ENCODE measurements around the gene CPEB3. TPM values are rescaled to one million over a fixed set of nuclear protein-coding genes. Genes with fewer than 3 reads are reported as not detected.
A peak's percentile ranks its signal among the peaks of the same experiment; 100 is the strongest.

Gene CPEB3
- polyA plus RNA-seq, 3 donors: 0.94 to 1.6 (median 1.3) TPM

- H3K27ac ChIP-seq (ENCODE audit: low read depth, low read length): no peak overlapping the region
- 25 to 61% (median 36%) methylated on average over 4 of the region's 4 CpGs for WGBS, 3 donors
Observed at GRCh38 chr10:92278996-92279696, 11.7 kb downstream of the CPEB3 start.

DNA sequence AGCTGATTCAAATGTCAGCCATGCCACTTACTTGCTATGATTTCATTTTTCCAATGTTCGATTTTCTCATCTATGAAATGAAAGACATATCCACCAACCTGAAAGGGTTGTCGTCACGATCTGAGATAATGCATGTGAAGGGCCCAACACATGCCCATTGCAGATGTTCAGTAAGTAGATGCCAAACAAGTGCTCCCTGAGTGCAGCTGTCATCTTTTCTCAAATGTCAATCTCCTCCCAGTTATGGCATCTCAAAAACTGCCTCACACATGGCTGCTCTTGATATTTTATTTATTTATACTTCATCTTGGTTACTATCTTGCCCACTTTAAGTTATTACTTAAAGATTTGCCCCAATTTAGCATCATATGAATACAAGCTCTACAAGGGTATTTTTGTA lies 16.8 kb downstream of the CPEB3 start:
- WGBS, 3 donors: 93 to 97% (median 95%) methylated on average over 3 of the region's 3 CpGs
- H3K27ac ChIP-seq (ENCODE audit: low read depth, low read length): no peak overlapping the region

GRCh38 chr10:92268748-92269147 lies 22.1 kb downstream of the CPEB3 start:
- WGBS, 3 donors: 73 to 87% (median 81%) methylated on average over 2 of the region's 2 CpGs
- no peak overlapping the region for H3K27ac ChIP-seq (ENCODE audit: low read depth, low read length)

DNA sequence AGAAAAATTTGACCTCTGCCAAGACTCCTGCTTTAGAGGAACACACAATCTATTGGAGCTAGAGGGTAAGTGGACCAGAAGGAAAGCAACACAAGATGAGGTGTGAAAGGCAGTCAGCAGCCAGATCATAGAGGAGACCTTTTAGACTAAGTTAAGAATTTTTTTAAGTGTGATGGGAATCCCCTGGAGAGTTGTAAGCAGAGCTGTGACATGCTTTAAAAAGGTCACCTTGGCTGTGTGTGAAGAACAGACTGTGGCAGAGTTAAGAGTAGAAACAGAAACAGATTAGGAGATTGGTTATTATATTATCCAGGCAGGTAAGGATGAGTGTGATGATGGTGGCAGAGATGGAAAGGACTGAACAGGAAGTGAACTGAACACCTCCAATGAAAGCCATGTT lies 23.5 kb downstream of the CPEB3 start:
- H3K27ac ChIP-seq (ENCODE audit: low read depth, low read length): no peak overlapping the region

DNA sequence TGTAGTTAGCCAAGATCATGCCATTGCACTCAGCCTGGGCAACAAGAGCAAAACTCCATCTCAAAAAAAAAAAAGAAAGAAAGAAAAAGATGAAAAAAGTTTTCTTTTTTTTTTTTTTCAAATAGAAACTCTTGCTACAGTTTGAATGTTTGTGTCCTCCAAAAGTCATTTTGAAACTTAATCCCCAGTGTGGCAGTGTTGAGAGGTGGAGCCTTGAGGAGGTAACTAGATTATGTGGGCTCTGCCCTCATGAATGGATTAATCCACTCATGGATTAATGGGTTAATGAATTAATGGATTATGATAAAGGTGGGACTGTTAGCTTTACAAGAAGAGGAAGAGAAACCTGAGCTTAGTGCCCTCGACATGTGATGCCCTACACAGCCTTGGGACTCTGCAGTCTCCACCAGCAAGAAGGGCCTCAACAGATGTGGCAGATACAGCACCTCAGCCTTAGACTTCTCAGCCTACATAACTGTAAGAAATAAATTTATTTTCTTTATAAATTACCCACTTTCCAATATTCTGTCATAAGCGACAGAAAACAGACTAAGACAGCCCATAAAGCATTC lies 25.1 kb downstream of the CPEB3 start:
- no peak overlapping the region for H3K27ac ChIP-seq (ENCODE audit: low read depth, low read length)
- WGBS, 3 donors: 76 to 80% (median 77%) methylated on average over 2 of the region's 2 CpGs

DNA sequence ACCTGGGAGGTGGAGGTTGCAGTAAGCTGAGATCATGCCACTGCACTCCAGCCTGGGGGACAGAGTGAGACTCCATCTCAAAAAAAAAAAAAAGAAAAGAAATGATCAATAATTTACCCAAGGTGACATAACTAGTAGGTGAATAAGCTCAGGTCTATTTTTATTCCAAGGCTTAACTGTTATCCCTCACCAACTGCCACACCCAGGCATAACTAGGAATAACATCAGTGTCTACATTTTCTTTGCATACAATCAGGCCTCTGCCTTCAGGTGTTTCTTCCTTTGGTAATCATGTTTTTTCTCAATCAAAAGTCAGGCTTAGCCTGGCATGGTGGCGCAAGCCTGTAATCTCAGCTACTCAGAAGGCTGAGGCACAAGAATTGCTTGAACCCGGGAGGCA lies 26.6 kb downstream of the CPEB3 start:
- H3K27ac ChIP-seq (ENCODE audit: low read depth, low read length): no peak overlapping the region
- WGBS, 3 donors: 96 to 100% (median 98%) methylated on average over 2 of the region's 2 CpGs

DNA sequence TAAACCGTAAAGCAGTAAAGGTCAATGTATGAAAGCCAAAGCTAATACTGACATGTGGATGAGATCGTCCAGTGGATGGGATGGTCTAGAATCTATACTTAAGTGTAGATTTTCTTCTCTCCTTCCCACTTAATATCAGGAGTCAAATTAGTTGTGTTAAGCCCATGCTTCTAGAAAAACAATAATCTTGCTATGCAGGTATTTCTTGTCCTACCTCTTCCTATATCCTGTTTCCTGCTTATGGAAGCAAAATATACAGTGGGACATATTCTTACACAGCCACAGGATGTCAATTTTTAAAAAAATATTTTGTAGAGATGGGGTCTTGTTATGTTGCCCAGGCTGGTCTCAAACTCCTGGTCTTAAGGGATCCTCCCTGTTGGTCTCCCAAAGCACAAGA lies 27.5 kb downstream of the CPEB3 start:
- 90 to 96% (median 95%) methylated on average over 2 of the region's 2 CpGs for WGBS, 3 donors
- H3K27ac ChIP-seq (ENCODE audit: low read depth, low read length): no peak overlapping the region

DNA sequence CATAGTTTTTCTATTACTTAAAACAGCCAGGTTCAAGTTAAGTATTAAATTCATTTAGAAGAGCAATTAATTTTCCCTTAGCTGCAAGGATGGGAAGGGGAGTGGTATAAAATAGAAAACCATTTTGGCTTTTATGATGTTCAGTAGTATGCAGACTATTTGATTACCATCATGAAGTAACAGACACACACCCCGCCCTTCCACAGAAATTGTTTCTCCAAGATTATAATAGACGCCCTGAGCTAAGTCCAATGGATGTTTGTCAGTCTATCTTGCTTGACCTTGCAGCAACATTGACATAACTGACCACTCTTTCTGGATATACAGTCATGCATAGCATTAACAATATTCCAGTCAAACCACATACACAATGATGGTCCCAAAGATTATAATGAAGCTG lies 42.3 kb downstream of the CPEB3 start:
- 86 to 95% (median 91%) methylated on average over 2 of the region's 2 CpGs for WGBS, 3 donors
- H3K27ac ChIP-seq (ENCODE audit: low read depth, low read length): no peak overlapping the region

GRCh38 chr10:92244796-92245195 lies 46.1 kb downstream of the CPEB3 start:
- no peak overlapping the region for H3K27ac ChIP-seq (ENCODE audit: low read depth, low read length)
- WGBS, 3 donors: 74 to 92% (median 84%) methylated on average over 2 of the region's 3 CpGs

DNA sequence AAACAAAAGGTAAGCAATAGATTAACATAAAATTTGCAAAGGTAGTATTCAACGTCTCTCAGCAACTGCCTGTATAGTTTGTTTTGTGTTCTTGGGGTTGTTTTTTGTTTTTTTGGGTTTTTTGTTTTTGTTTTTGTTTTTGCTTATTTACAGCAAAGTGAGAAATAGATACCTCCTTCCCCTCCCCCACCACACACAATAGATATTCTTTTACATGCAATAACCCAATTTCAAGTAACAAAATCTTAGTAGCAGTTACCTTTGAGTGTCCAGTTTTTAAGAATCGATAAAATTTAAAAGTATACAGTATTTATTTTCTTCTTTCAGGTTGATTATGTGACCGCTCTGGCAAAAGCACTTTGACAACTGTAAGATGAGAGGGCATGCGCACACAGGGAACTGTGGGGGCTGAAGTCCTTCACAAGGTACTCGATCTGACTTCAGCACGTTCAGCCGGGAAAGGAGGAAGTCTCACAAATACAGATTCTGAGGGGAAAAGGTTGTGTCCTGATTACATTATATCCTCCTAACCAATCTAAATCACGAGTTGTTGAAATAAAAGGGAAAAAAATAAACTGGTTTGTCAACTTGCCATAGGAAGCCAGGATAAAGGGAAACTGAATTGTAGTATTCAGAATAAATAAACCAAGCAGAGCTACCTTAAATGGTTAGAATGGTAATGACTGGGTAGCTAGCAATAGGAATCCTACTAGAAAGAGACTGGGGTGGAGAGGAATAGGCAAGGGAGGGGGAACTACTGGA lies 47.8 kb downstream of the CPEB3 start:
- WGBS, 3 donors: 6 to 18% (median 10%) methylated on average over 8 of the region's 8 CpGs
- H3K27ac ChIP-seq (ENCODE audit: low read depth, low read length): no peak overlapping the region

DNA sequence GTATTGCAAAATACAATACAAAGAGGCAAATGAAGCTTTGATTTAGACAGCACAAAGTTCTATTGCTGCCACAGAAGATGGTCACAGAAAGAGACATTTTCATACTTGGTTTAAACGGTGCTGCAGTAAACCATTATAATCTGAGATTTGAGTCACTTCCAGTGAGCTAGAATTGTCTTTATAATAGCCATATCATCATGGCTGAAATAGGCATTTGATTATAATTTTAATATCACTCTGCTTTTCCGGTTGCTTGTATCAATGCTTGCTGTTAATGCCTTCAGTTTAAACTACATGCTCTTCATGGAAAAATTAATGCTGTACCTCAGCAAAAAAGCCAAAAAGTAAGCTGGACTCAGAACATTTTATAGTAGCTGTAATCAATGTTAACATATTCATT lies 48.5 kb downstream of the CPEB3 start:
- no peak overlapping the region for H3K27ac ChIP-seq (ENCODE audit: low read depth, low read length)
- WGBS, 3 donors: 32 to 66% (median 61%) methylated on average over 2 of the region's 2 CpGs

DNA sequence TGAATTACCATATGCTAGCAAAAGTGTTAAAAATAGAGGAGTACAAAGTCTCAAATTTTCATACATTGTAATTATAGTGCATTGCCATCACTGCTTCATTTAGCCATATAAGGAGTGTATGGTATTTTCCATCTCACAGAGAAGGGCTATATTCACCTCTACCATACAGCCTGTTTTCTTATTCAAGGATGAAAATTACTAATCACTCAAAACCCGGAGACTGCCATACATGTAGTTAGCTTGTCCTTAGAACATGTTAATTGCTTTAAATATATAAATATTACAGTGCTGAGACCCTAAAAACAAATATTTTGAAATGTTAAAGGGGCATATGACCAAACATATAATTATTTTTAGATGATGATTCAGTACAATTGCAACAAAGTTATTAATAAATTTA lies 49.4 kb downstream of the CPEB3 start:
- no peak overlapping the region for H3K27ac ChIP-seq (ENCODE audit: low read depth, low read length)
- WGBS, 3 donors: 33 to 71% (median 59%) methylated on average over 1 of the region's 1 CpG

DNA sequence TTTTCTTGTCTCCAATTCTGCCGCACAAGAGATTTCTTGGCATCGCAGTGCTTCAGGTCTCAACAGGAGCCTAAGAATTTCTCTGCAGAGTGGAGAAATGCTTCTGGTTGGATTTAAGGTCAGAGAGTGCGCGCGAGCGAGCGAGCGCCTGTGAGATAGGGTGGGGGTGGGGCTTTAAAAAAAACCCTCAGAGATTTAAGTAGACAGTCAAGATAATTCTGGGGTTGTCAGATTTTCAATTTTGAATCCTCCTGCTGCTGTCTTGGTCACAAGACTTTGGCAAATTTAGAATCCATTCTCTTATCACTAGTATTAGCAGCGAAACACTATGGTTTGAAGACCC lies 49.7 kb downstream of the CPEB3 start:
- H3K27ac ChIP-seq (ENCODE audit: low read depth, low read length): no peak overlapping the region
- WGBS, 3 donors: 5 to 18% (median 17%) methylated on average over 9 of the region's 9 CpGs

GRCh38 chr10:92240289-92241157 lies 50.4 kb downstream of the CPEB3 start:
- peak overlapping the region; percentile 34 for H3K27ac ChIP-seq (ENCODE audit: low read depth, low read length)
- 0 to 1% (median 1%) methylated on average over 28 of the region's 28 CpGs for WGBS, 3 donors

GRCh38 chr10:92239600-92240288 lies 51.1 kb downstream of the CPEB3 start:
- peak overlapping the region; percentile 34 for H3K27ac ChIP-seq (ENCODE audit: low read depth, low read length)
- WGBS, 3 donors: 2% methylated on average over 66 to 69 of the region's 69 CpGs

DNA sequence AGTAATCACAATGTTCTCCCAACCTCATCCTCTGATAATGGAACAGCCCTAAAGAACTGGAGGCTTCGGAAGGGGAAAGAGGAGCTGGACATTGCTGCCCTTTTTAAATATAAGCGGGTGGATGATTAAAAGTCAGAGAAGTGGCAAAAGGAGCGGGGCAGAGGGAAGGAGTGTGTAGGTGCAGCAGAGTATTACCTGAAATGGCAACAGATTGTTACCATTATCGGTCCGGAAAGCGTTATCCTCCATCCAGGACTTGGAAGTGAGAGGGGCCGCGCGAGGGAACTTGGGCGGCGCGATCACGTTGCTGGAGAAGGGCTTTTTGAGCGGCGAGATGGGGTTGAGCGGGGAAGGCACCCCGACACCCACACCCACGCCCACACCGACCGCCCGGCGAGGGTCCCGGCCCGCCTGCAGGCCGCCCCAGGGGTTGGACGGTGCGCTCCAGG lies 51.7 kb downstream of the CPEB3 start:
- H3K27ac ChIP-seq (ENCODE audit: low read depth, low read length): no peak overlapping the region
- WGBS, 3 donors: 15 to 49% (median 39%) methylated on average over 27 of the region's 27 CpGs

GRCh38 chr10:92238586-92239098 lies 52.2 kb downstream of the CPEB3 start:
- WGBS, 3 donors: 30 to 57% (median 55%) methylated on average over 8 of the region's 8 CpGs
- H3K27ac ChIP-seq (ENCODE audit: low read depth, low read length): no peak overlapping the region

GRCh38 chr10:92238054-92238585 lies 52.8 kb downstream of the CPEB3 start:
- no peak overlapping the region for H3K27ac ChIP-seq (ENCODE audit: low read depth, low read length)
- WGBS, 3 donors: 34 to 94% (median 92%) methylated on average over 3 of the region's 3 CpGs
